ENCODE data around the gene SEMA3C. TPM values are rescaled to one million over a fixed set of nuclear protein-coding genes. Genes with fewer than 3 reads are reported as not detected.
"Not testable (repeated sequence)": the region's sequence is repeated elsewhere in the genome, so short reads cannot be mapped to it uniquely, and the experiment has no call there.

Gene SEMA3C
- total RNA-seq, 1 donor from 2014 or later: 71.7 TPM

- intact Hi-C loops (cut with micrococcal nuclease): no loop called here
- no peak for DNase-seq
- no peak for ATAC-seq
These were observed 15.5 kb upstream of the SEMA3C start for GRCh38 chr7:80934321-80934720.

- ATAC-seq (no peak), DNase-seq (no peak)
- intact Hi-C loops (cut with micrococcal nuclease): no loop called here
These were observed 13.7 kb upstream of the SEMA3C start for GRCh38 chr7:80932536-80932935.

- intact Hi-C loops (cut with micrococcal nuclease): loop anchor here (10.0 kb wide), 1 partner anchor 225 kb away; no protein-coding TSS in a partner anchor
- no peak for DNase-seq
- no peak for ATAC-seq
These were observed 10.8 kb upstream of the SEMA3C start for GRCh38 chr7:80929619-80930018.

- DNase-seq, ATAC-seq: not testable (repeated sequence)
- intact Hi-C loops (cut with micrococcal nuclease): loop anchor here (10.0 kb wide), 1 partner anchor 222 kb away; no protein-coding TSS in a partner anchor
These were observed 8.1 kb upstream of the SEMA3C start for GRCh38 chr7:80926955-80927354.

GRCh38 chr7:80924090-80924489 is 5.2 kb upstream of the SEMA3C start:
- DNase-seq: no peak
- no peak for ATAC-seq
- intact Hi-C loops (cut with micrococcal nuclease): loop anchor here (10.0 kb wide), 1 partner anchor 219 kb away; no protein-coding TSS in a partner anchor

GRCh38 chr7:80923211-80923612 is 4.4 kb upstream of the SEMA3C start:
- no peak for ATAC-seq
- intact Hi-C loops (cut with micrococcal nuclease): loop anchor here (10.0 kb wide), 1 partner anchor 218 kb away; no protein-coding TSS in a partner anchor
- DNase-seq: no peak

- ATAC-seq: no peak
- no peak for DNase-seq
- intact Hi-C loops (cut with micrococcal nuclease): loop anchor here (10.0 kb wide), 1 partner anchor 218 kb away; no protein-coding TSS in a partner anchor
These were observed 3.6 kb upstream of the SEMA3C start for GRCh38 chr7:80922253-80923049.

GRCh38 chr7:80921130-80921529 is 2.3 kb upstream of the SEMA3C start:
- no peak for ATAC-seq
- intact Hi-C loops (cut with micrococcal nuclease): loop anchor here (10.0 kb wide), 1 partner anchor 216 kb away; no protein-coding TSS in a partner anchor

GRCh38 chr7:80918399-80918798 is 452 bp downstream of the SEMA3C start:
- intact Hi-C loops (cut with micrococcal nuclease): no loop called here
- no peak for DNase-seq
- ATAC-seq: peak; percentile 14

More at GRCh38 chr7:80921130-80921529, 2.3 kb upstream of the SEMA3C start:
- no peak for DNase-seq

GRCh38 chr7:80916770-80917741 is 1.8 kb downstream of the SEMA3C start:
- DNase-seq (no peak), ATAC-seq (no peak)
- intact Hi-C loops (cut with micrococcal nuclease): no loop called here

GRCh38 chr7:80910228-80910627 is 8.6 kb downstream of the SEMA3C start:
- intact Hi-C loops (cut with micrococcal nuclease): no loop called here
- ATAC-seq: peak; percentile 81

GRCh38 chr7:80908360-80908797 is 10.5 kb downstream of the SEMA3C start:
- ATAC-seq (peak; percentile 37), DNase-seq (no peak)
- intact Hi-C loops (cut with micrococcal nuclease): no loop called here

More at GRCh38 chr7:80910228-80910627, 8.6 kb downstream of the SEMA3C start:
- no peak for DNase-seq

GRCh38 chr7:80907612-80908011 is 11.2 kb downstream of the SEMA3C start:
- intact Hi-C loops (cut with micrococcal nuclease): no loop called here
- no peak for DNase-seq
- no peak for ATAC-seq

GRCh38 chr7:80907141-80907601 is 11.7 kb downstream of the SEMA3C start:
- no peak for ATAC-seq
- intact Hi-C loops (cut with micrococcal nuclease): no loop called here
- DNase-seq: no peak

GRCh38 chr7:80905334-80905733 is 13.5 kb downstream of the SEMA3C start:
- DNase-seq (no peak), ATAC-seq (no peak)
- intact Hi-C loops (cut with micrococcal nuclease): no loop called here

GRCh38 chr7:80902716-80903308 is 16.0 kb downstream of the SEMA3C start:
- intact Hi-C loops (cut with micrococcal nuclease): no loop called here
- DNase-seq (no peak), ATAC-seq (no peak)

GRCh38 chr7:80902019-80902418 is 16.8 kb downstream of the SEMA3C start:
- intact Hi-C loops (cut with micrococcal nuclease): no loop called here
- ATAC-seq: no peak
- DNase-seq: no peak

GRCh38 chr7:80900583-80901576 is 18.0 kb downstream of the SEMA3C start:
- ATAC-seq: peak; percentile 45
- intact Hi-C loops (cut with micrococcal nuclease): no loop called here
- no peak for DNase-seq
